Measurements from ENCODE around the gene CCDC3. TPM values are rescaled to one million over a fixed set of nuclear protein-coding genes. Genes with fewer than 3 reads are reported as not detected.
"Not testable (repeated sequence)": the region's sequence is repeated elsewhere in the genome, so short reads cannot be mapped to it uniquely, and the experiment has no call there.

CCDC3 gene
- polyA plus RNA-seq, 1 of the 3 experiments (the other 2 are of a cell fraction), result 0.02 TPM

GRCh38 chr10:12868229-12868628 lies 133.3 kb downstream of the CCDC3 start:
- POLR2A ChIA-PET, result no interaction called here
- no peaks in the 10 kb centered on the region for H3F3A ChIP-seq (replicated peaks; ENCODE audit: insufficient read depth)
- no peaks in the 10 kb centered on the region for H3K9me2 ChIP-seq
- WGBS (ENCODE audit: low lambda C conversion rate), result 41% methylated on average over 5 of the region's 5 CpGs
- no peak overlapping the region for H3K4me3 ChIP-seq (ENCODE audit: low read depth in 2 of 2, low read length in 1 of 2)
- H3K9ac ChIP-seq, result no peak overlapping the region
- CTCF ChIA-PET, result interaction anchor here (1.3 to 1.5 kb wide), 2 partner anchors 156 to 234 kb away, joined by 3 read pairs; no protein-coding TSS in a partner anchor
- H2AFZ ChIP-seq (ENCODE audit: low read depth), result no peak overlapping the region
- no peaks in the 10 kb centered on the region for H3K36me3 ChIP-seq (replicated peaks in 1 of 2; ENCODE audit: control insufficient read depth in 1 of 2, insufficient read depth in 2 of 2, low read length in 1 of 2)
- no peak overlapping the region for H3K4me2 ChIP-seq
- no peaks in the 10 kb centered on the region for H3K9me3 ChIP-seq
- no peak overlapping the region for H3K27ac ChIP-seq (ENCODE audit: low read depth in 2 of 2, low read length in 1 of 2)
- H3K27me3 ChIP-seq (ENCODE audit: insufficient read depth), result no peaks in the 10 kb centered on the region
- no peaks in the 10 kb centered on the region for H3K79me2 ChIP-seq (ENCODE audit: insufficient read depth)
- DNase-seq, result no peak
- H4K20me1 ChIP-seq (ENCODE audit: insufficient read depth), result no peaks in the 10 kb centered on the region
- no peaks in the 10 kb centered on the region for H3K4me1 ChIP-seq (ENCODE audit: control insufficient read depth in 1 of 2, insufficient read depth in 2 of 2, low read depth in 1 of 2, low read length in 1 of 2)
- TF ChIP-seq GATA2 (CRISPR knock-in tag; IDR thresholded peaks at IDR 0.05) (no peak), POLR2AphosphoS5 (IDR thresholded peaks at IDR 0.05; ENCODE audit: low read depth, low read length) (no peak), FOXM1 (IDR thresholded peaks at IDR 0.05; ENCODE audit: low read depth) (no peak), MXI1 (IDR thresholded peaks at IDR 0.05; ENCODE audit: low read depth, low read length) (no peak), ZBTB33 (IDR thresholded peaks at IDR 0.05; ENCODE audit: borderline replicate concordance, low read depth) (no peak)

GRCh38 chr10:12865515-12865914 lies 136.0 kb downstream of the CCDC3 start:
- H3K9me2 ChIP-seq; H3K9ac ChIP-seq; H3K4me1 ChIP-seq (ENCODE audit: control insufficient read depth in 1 of 2, insufficient read depth in 2 of 2, low read depth in 1 of 2, low read length in 1 of 2); H3K9me3 ChIP-seq; H3F3A ChIP-seq (replicated peaks; ENCODE audit: insufficient read depth); POLR2A ChIA-PET; H3K4me3 ChIP-seq (ENCODE audit: low read depth in 2 of 2, low read length in 1 of 2); CTCF ChIA-PET; H4K20me1 ChIP-seq (ENCODE audit: insufficient read depth); H2AFZ ChIP-seq (ENCODE audit: low read depth); H3K4me2 ChIP-seq; H3K27ac ChIP-seq (ENCODE audit: low read depth in 2 of 2, low read length in 1 of 2); DNase-seq; H3K27me3 ChIP-seq (ENCODE audit: insufficient read depth); H3K36me3 ChIP-seq (replicated peaks in 1 of 2; ENCODE audit: control insufficient read depth in 1 of 2, insufficient read depth in 2 of 2, low read length in 1 of 2); H3K79me2 ChIP-seq (ENCODE audit: insufficient read depth): not testable (repeated sequence)
- WGBS (ENCODE audit: low lambda C conversion rate), result 57% methylated on average over 6 of the region's 6 CpGs

GRCh38 chr10:12862459-12862858 lies 139.1 kb downstream of the CCDC3 start:
- Histone ChIP-seq H4K20me1 (ENCODE audit: insufficient read depth) (no peaks in the 10 kb centered on the region), H3K79me2 (ENCODE audit: insufficient read depth) (no peaks in the 10 kb centered on the region), H3K4me2 (no peak overlapping the region), H3K9me2 (no peaks in the 10 kb centered on the region), H3K27ac (ENCODE audit: low read depth in 2 of 2, low read length in 1 of 2) (no peak overlapping the region), H3K4me3 (ENCODE audit: low read depth in 2 of 2, low read length in 1 of 2) (no peak overlapping the region), H3F3A (replicated peaks; ENCODE audit: insufficient read depth) (no peaks in the 10 kb centered on the region), H3K36me3 (replicated peaks in 1 of 2; ENCODE audit: control insufficient read depth in 1 of 2, insufficient read depth in 2 of 2, low read length in 1 of 2) (no peaks in the 10 kb centered on the region), H3K27me3 (ENCODE audit: insufficient read depth) (no peaks in the 10 kb centered on the region), H3K9me3 (no peaks in the 10 kb centered on the region), H2AFZ (ENCODE audit: low read depth) (no peak overlapping the region), H3K9ac (no peak overlapping the region), H3K4me1 (ENCODE audit: control insufficient read depth in 1 of 2, insufficient read depth in 2 of 2, low read depth in 1 of 2, low read length in 1 of 2) (no peaks in the 10 kb centered on the region)
- 42% methylated on average over 3 of the region's 3 CpGs for WGBS (ENCODE audit: low lambda C conversion rate)
- ChIA-PET CTCF (no interaction called here), POLR2A (no interaction called here)
- DNase-seq, result no peak
- TF ChIP-seq IRF3 (IDR thresholded peaks at IDR 0.05; ENCODE audit: low read depth, low read length) (no peak), USF1 (IDR thresholded peaks at IDR 0.05; ENCODE audit: borderline replicate concordance, low read depth) (no peak), FOXJ3 (CRISPR knock-in tag; IDR thresholded peaks at IDR 0.05) (no peak), USF2 (IDR thresholded peaks at IDR 0.05; ENCODE audit: borderline replicate concordance, low read depth, low read length) (no peak), TCF12 (IDR thresholded peaks at IDR 0.05) (no peak), RFX5 (IDR thresholded peaks at IDR 0.05; ENCODE audit: low read length) (no peak), MXI1 (IDR thresholded peaks at IDR 0.05; ENCODE audit: low read depth, low read length) (no peak), FOXM1 (IDR thresholded peaks at IDR 0.05; ENCODE audit: low read depth) (no peak), CTCF (IDR thresholded peaks at IDR 0.05) (no peak), GABPA (IDR thresholded peaks at IDR 0.05; ENCODE audit: low read depth) (no peak), GATA2 (CRISPR knock-in tag; IDR thresholded peaks at IDR 0.05) (no peak), NFIC (IDR thresholded peaks at IDR 0.05; ENCODE audit: borderline replicate concordance) (no peak), YY1 (IDR thresholded peaks at IDR 0.05; ENCODE audit: low read depth) (no peak), TAF1 (IDR thresholded peaks at IDR 0.05; ENCODE audit: borderline replicate concordance, low read depth, low read length) (no peak), RXRA (IDR thresholded peaks at IDR 0.05; ENCODE audit: borderline replicate concordance, low read depth) (no peak)

All from SK-N-SH (cell line).